NOMO-1 treated with dmso at 0.1 percent for 144 hours (cell line): ENCODE measurements around the gene KMO.
A peak's percentile ranks its signal among the peaks of the same experiment; 100 is the strongest.

Source experiments
- DNase-seq: peaks from one replicate; lab custom pipeline; 2025; ENCODE audit not compliant: unreplicated experiment; lab: John Stamatoyannopoulos, UW

KMO gene

GRCh38 chr1:241532162-241532531 is at the start of gene KMO:
Gene KMO, plus strand, starts transcription at chr1:241532378. Its CDS starts 67 bp downstream, at chr1:241532445.
- DNase-seq, result no peak

- no peak for DNase-seq
Measured at GRCh38 chr1:241482761-241483250, 49.4 kb upstream of the KMO start.

- no peak for DNase-seq
Measured at GRCh38 chr1:241485145-241485544, 47.0 kb upstream of the KMO start.

- DNase-seq, result no peak
Measured at GRCh38 chr1:241485554-241485992, 46.6 kb upstream of the KMO start.

- no peak for DNase-seq
Measured at GRCh38 chr1:241488739-241489138, 43.4 kb upstream of the KMO start.

- no peak for DNase-seq
Measured at GRCh38 chr1:241495741-241496140, 36.4 kb upstream of the KMO start.

- DNase-seq, result no peak
Measured at GRCh38 chr1:241499910-241500309, 32.3 kb upstream of the KMO start.

GRCh38 chr1:241503444-241503843 is 28.7 kb upstream of the KMO start:
- no peak for DNase-seq

GRCh38 chr1:241507189-241507863 is 24.9 kb upstream of the KMO start:
- DNase-seq, result no peak

GRCh38 chr1:241513378-241513777 is 18.8 kb upstream of the KMO start:
- DNase-seq, result no peak

GRCh38 chr1:241518476-241519307 is 13.5 kb upstream of the KMO start:
- DNase-seq, result no peak

GRCh38 chr1:241519308-241520079 is 12.7 kb upstream of the KMO start, which contains the start of gene FH:
Gene FH, minus strand, starts transcription at chr1:241519755. Its CDS starts 33 bp downstream, at chr1:241519722.
- peak; percentile 98 for DNase-seq

GRCh38 chr1:241520080-241520465 is 12.1 kb upstream of the KMO start:
- DNase-seq, result no peak

GRCh38 chr1:241521718-241522117 is 10.5 kb upstream of the KMO start:
- DNase-seq, result no peak

- DNase-seq, result no peak
Measured at GRCh38 chr1:241525026-241525425, 7.2 kb upstream of the KMO start.

- DNase-seq, result no peak
Measured at GRCh38 chr1:241527146-241527545, 5.0 kb upstream of the KMO start.

GRCh38 chr1:241531195-241532161 is 700 bp upstream of the KMO start:
- DNase-seq, result peak; percentile 86

GRCh38 chr1:241532864-241533263 is 686 bp downstream of the KMO start:
- no peak for DNase-seq

- DNase-seq, result no peak
Measured at GRCh38 chr1:241533326-241534115, 1.3 kb downstream of the KMO start.
